Measurements from ENCODE around the gene SLC27A1. TPM values are rescaled to one million over a fixed set of nuclear protein-coding genes. Genes with fewer than 3 reads are reported as not detected.

SLC27A1 gene
- total and polyA plus RNA-seq, 9 of the 15 experiments (the other 6 are each of a cell fraction or from before 2014, with no cell fraction given) = 0.06 to 3.0 (median 1.1) TPM

- peak; percentile 81 for TF ChIP-seq MGA (IDR thresholded peaks at IDR 0.05)
- TF ChIP-seq, protein P1, sequence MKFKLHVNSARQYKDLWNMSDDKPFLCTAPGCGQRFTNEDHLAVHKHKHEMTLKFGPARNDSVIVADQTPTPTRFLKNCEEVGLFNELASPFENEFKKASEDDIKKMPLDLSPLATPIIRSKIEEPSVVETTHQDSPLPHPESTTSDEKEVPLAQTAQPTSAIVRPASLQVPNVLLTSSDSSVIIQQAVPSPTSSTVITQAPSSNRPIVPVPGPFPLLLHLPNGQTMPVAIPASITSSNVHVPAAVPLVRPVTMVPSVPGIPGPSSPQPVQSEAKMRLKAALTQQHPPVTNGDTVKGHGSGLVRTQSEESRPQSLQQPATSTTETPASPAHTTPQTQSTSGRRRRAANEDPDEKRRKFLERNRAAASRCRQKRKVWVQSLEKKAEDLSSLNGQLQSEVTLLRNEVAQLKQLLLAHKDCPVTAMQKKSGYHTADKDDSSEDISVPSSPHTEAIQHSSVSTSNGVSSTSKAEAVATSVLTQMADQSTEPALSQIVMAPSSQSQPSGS (CRISPR knock-in tag; IDR thresholded peaks at IDR 0.05) = no peak
- peak; percentile 26; the same call in 1 of the 2 replicates for TF ChIP-seq PHF8 (IDR thresholded peaks at IDR 0.05; ENCODE audit: borderline replicate concordance, low read length)
- TF ChIP-seq NCOA4 (IDR thresholded peaks at IDR 0.05; ENCODE audit: partially characterized antibody) = no peak
- no peak for TF ChIP-seq FOSL1 (tag; conservative IDR thresholded peaks at IDR 0.05)
- no peak for TF ChIP-seq ZZZ3 (IDR thresholded peaks at IDR 0.05)
- no peak for TF ChIP-seq GATAD2B (IDR thresholded peaks at IDR 0.05; ENCODE audit: borderline replicate concordance)
- TF ChIP-seq FOXK1 (CRISPR knock-in tag; IDR thresholded peaks at IDR 0.05; ENCODE audit: borderline replicate concordance) = no peak
- no peak for TF ChIP-seq ZFPM2 (CRISPR knock-in tag; IDR thresholded peaks at IDR 0.05)
- no peak for TF ChIP-seq RUNX1 (IDR thresholded peaks at IDR 0.05; ENCODE audit: low read depth)
- no peak for TF ChIP-seq HNRNPUL1 (IDR thresholded peaks at IDR 0.05; ENCODE audit: low read length)
- TF ChIP-seq XRCC3 (IDR thresholded peaks at IDR 0.05) = no peak
- no peak for TF ChIP-seq MIER1 (IDR thresholded peaks at IDR 0.05; ENCODE audit: low read depth)
Measured at GRCh38 chr19:17488593-17489391, 18.5 kb downstream of the SLC27A1 start (continued).
